OCI-LY3 (cell line): ENCODE results near the gene RAP1GDS1.
"Not testable (repeated sequence)": the region's sequence is repeated elsewhere in the genome, so short reads cannot be mapped to it uniquely, and the experiment has no call there.

Experiments used
- H2AFZ ChIP-seq: fragments of 200-600, 300-600 bp; shearing (Covaris generic); 2 replicates; pipeline ENCODE4 v1.6.0; 2014; ENCODE audit warnings: antibody characterized with exemption, low read depth, low read length
- H3K27ac ChIP-seq: fragments of 200-600, 300-600 bp; sonication (generic); 2 replicates; pipeline ENCODE4 v1.5.1; 2014; ENCODE audit warnings: mild to moderate bottlenecking, low read length, moderate library complexity, mixed read lengths
- H3K27me3 ChIP-seq: fragments of 200-600, 300-600 bp; sonication (generic); 2 replicates; pipeline ENCODE4 v1.6.1; 2014; ENCODE audit warnings: low read depth, low read length, mixed read lengths
- H3K36me3 ChIP-seq: fragments of 200-600, 300-600 bp; sonication (generic); replicated peaks from 2 replicates; pipeline ENCODE3; 2014; ENCODE audit warnings: low read depth, low read length, mixed read lengths
- H3K4me1 ChIP-seq: fragments of 300-600, 200-600 bp; sonication (generic); 2 replicates; pipeline ENCODE4 v1.6.1; 2014; ENCODE audit warnings: low read length, mixed read lengths
- H3K4me2 ChIP-seq: fragments of 200-600, 300-600 bp; sonication (generic); 2 replicates; pipeline ENCODE4 v1.6.1; 2014; ENCODE audit warnings: low read length, mixed read lengths
- H3K4me3 ChIP-seq: fragments of 300-600, 200-600 bp; sonication (generic); 2 replicates; pipeline ENCODE4 v1.5.1; 2014; ENCODE audit warnings: antibody characterized with exemption, mild to moderate bottlenecking, low read length, moderate library complexity
- H3K79me2 ChIP-seq: fragments of 300-600, 200-600 bp; shearing (Covaris generic); 2 replicates; pipeline ENCODE4 v1.6.1; 2014; ENCODE audit warnings: mild to moderate bottlenecking, low read length, mixed read lengths
- H3K9ac ChIP-seq: fragments of 300-600, 200-600 bp; shearing (Covaris generic); 2 replicates; pipeline ENCODE4 v1.6.0; 2014; ENCODE audit warnings: mild to moderate bottlenecking, low read length, moderate library complexity
- H3K9me3 ChIP-seq: fragments of 200-600, 300-600 bp; shearing (Covaris generic); 2 replicates; pipeline ENCODE4 v1.6.1; 2014; ENCODE audit warnings: low read length, mixed read lengths; ENCODE audit not compliant: insufficient read depth
- H4K20me1 ChIP-seq: fragments of 200-600, 300-600 bp; sonication (generic); 2 replicates; pipeline ENCODE4 v1.6.1; 2016; ENCODE audit warnings: low read length, mixed read lengths; ENCODE audit not compliant: insufficient read depth
- EZH2phosphoT487 ChIP-seq: fragments of 200-600 bp; shearing (Covaris generic); IDR thresholded peaks from 2 replicates; pipeline ENCODE4 v1.6.1; 2018; ENCODE audit warnings: antibody characterized with exemption, mixed run types, low read depth
- TF ChIP-seq, protein P1 (sequence below): fragments of 200-600, 300-600 bp; sonication (generic); IDR thresholded peaks from 2 replicates; pipeline ENCODE4 v1.5.1; 2014; ENCODE audit warnings: antibody characterized with exemption, low read length, low read depth

The RAP1GDS1 gene

GRCh38 chr4:98319021-98319420 lies 57.8 kb downstream of the RAP1GDS1 start:
- Histone ChIP-seq H3K36me3 (peaks cover 28% of the 10 kb centered on the region), H3K4me2 (no peak overlapping the region), H3K79me2 (peaks cover 17% of the 10 kb centered on the region; the same call in 1 of the 2 replicates), H2AFZ (no peak overlapping the region), H3K27me3 (no peaks in the 10 kb centered on the region), H3K9ac (no peak overlapping the region), H3K4me3 (no peak overlapping the region), H3K27ac (no peak overlapping the region), H4K20me1 (no peaks in the 10 kb centered on the region), H3K9me3 (no peaks in the 10 kb centered on the region), H3K4me1 (no peaks in the 10 kb centered on the region)
- TF ChIP-seq, protein P1, sequence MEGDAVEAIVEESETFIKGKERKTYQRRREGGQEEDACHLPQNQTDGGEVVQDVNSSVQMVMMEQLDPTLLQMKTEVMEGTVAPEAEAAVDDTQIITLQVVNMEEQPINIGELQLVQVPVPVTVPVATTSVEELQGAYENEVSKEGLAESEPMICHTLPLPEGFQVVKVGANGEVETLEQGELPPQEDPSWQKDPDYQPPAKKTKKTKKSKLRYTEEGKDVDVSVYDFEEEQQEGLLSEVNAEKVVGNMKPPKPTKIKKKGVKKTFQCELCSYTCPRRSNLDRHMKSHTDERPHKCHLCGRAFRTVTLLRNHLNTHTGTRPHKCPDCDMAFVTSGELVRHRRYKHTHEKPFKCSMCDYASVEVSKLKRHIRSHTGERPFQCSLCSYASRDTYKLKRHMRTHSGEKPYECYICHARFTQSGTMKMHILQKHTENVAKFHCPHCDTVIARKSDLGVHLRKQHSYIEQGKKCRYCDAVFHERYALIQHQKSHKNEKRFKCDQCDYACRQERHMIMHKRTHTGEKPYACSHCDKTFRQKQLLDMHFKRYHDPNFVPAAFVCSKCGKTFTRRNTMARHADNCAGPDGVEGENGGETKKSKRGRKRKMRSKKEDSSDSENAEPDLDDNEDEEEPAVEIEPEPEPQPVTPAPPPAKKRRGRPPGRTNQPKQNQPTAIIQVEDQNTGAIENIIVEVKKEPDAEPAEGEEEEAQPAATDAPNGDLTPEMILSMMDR = no peak
- no peak for TF ChIP-seq EZH2phosphoT487

- Histone ChIP-seq H3K36me3 (peaks cover 18% of the 10 kb centered on the region), H2AFZ (no peak overlapping the region), H3K4me3 (no peak overlapping the region), H3K27ac (no peak overlapping the region), H3K79me2 (no peaks in the 10 kb centered on the region; the same call in 1 of the 2 replicates), H4K20me1 (no peaks in the 10 kb centered on the region), H3K4me2 (no peak overlapping the region), H3K9me3 (peaks cover 6% of the 10 kb centered on the region; the same call in 1 of the 2 replicates), H3K27me3 (no peaks in the 10 kb centered on the region), H3K4me1 (no peaks in the 10 kb centered on the region), H3K9ac (no peak overlapping the region)
- TF ChIP-seq, protein P1 = no peak
- TF ChIP-seq EZH2phosphoT487 = no peak
Observed at GRCh38 chr4:98326168-98326567, 65.0 kb downstream of the RAP1GDS1 start.

- Histone ChIP-seq H2AFZ (no peak overlapping the region), H4K20me1 (no peaks in the 10 kb centered on the region), H3K36me3 (peaks cover 31% of the 10 kb centered on the region), H3K27me3 (no peaks in the 10 kb centered on the region), H3K9me3 (peaks cover 16% of the 10 kb centered on the region; the same call in 1 of the 2 replicates), H3K79me2 (no peaks in the 10 kb centered on the region; the same call in 1 of the 2 replicates), H3K4me1 (no peaks in the 10 kb centered on the region), H3K9ac (no peak overlapping the region), H3K27ac (no peak overlapping the region), H3K4me2 (no peak overlapping the region), H3K4me3 (no peak overlapping the region)
- no peak for TF ChIP-seq EZH2phosphoT487
- TF ChIP-seq, protein P1 = no peak
Observed at GRCh38 chr4:98327694-98328093, 66.5 kb downstream of the RAP1GDS1 start.

GRCh38 chr4:98329879-98330640 lies 68.9 kb downstream of the RAP1GDS1 start:
- not testable (repeated sequence) for H3K79me2 ChIP-seq, H3K9ac ChIP-seq, H2AFZ ChIP-seq, H3K27ac ChIP-seq, H3K4me2 ChIP-seq, H3K27me3 ChIP-seq, H4K20me1 ChIP-seq, H3K4me3 ChIP-seq, H3K4me1 ChIP-seq
- Histone ChIP-seq H3K36me3 (peaks cover 45% of the 10 kb centered on the region), H3K9me3 (peaks cover 16% of the 10 kb centered on the region; the same call in 1 of the 2 replicates)
